Upper lobe of left lung (tissue), 4 donors: ENCODE results near the gene GLT6D1.

Source experiments
- CTCF ChIP-seq, 6 experiments: fragments of 450-650 bp in 4 of 6; fragments of 200-600 bp in 2 of 6; sonication (generic) in 2 of 6; IDR thresholded peaks; one replicate each; pipeline ENCODE4 v1.5.1; 2016 to 2019; ENCODE audit warnings: antibody characterized with exemption in 6 of 6
- POLR2A ChIP-seq, 4 donors: fragments of 450-650 bp; IDR thresholded peaks; one replicate each; pipeline ENCODE4 v1.5.1; 2016 to 2017; ENCODE audit warnings: antibody characterized with exemption in 4 of 4, mild to moderate bottlenecking in 2 of 4
- POLR2AphosphoS5 ChIP-seq, 2 donors: sonication (generic); formaldehyde crosslinking; IDR thresholded peaks; one replicate each; pipeline ENCODE4 v1.5.1; 2017; ENCODE audit warnings: antibody characterized with exemption in 2 of 2

GRCh38 chr9:135601988-135602387, 37.4 kb downstream of the GLT6D1 start:
- no peak for TF ChIP-seq CTCF (IDR thresholded peaks at IDR 0.05)
- TF ChIP-seq POLR2A (IDR thresholded peaks at IDR 0.05) = no peak
- no peak for TF ChIP-seq POLR2AphosphoS5 (IDR thresholded peaks at IDR 0.05)
